ENCODE data around the gene CDS1.

DNA sequence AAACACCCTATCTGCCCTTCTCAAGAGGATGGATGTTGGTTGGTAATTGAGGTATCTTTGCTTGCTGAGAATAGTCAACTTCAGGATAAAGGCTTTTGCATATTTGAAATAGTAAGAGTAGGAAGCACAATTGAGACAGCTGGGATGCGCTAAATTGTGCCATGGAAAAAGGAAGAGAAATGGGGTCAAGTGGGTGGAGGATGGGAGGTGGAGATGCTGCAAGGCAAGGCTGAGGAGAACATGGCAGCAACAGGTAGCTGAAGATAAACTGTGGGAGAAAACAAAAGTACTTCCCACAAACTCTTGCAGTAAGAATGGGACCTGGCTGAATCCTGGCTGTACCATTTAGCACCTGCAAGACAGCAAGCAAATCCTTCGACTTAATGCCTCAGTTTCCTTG lies 13.9 kb upstream of the CDS1 start:
- TF ChIP-seq POLR2A (IDR thresholded peaks at IDR 0.05; ENCODE audit: control extremely low read depth in 1 of 2, low read depth in 2 of 2, low read length in 2 of 2) = no peak
- TF ChIP-seq BRCA1 (IDR thresholded peaks at IDR 0.05; ENCODE audit: low read depth, low read length) = no peak
- TF ChIP-seq, protein P1, sequence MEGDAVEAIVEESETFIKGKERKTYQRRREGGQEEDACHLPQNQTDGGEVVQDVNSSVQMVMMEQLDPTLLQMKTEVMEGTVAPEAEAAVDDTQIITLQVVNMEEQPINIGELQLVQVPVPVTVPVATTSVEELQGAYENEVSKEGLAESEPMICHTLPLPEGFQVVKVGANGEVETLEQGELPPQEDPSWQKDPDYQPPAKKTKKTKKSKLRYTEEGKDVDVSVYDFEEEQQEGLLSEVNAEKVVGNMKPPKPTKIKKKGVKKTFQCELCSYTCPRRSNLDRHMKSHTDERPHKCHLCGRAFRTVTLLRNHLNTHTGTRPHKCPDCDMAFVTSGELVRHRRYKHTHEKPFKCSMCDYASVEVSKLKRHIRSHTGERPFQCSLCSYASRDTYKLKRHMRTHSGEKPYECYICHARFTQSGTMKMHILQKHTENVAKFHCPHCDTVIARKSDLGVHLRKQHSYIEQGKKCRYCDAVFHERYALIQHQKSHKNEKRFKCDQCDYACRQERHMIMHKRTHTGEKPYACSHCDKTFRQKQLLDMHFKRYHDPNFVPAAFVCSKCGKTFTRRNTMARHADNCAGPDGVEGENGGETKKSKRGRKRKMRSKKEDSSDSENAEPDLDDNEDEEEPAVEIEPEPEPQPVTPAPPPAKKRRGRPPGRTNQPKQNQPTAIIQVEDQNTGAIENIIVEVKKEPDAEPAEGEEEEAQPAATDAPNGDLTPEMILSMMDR (IDR thresholded peaks at IDR 0.05; ENCODE audit: control extremely low read depth in 1 of 3, insufficient read depth in 1 of 3, low read depth in 1 of 3, low read length in 3 of 3) = no peak
- TF ChIP-seq TBP (IDR thresholded peaks at IDR 0.05; ENCODE audit: low read depth, low read length) = no peak
- no peak for TF ChIP-seq BACH1 (IDR thresholded peaks at IDR 0.05; ENCODE audit: low read length)

Measured in H1 (cell line).